Measurements from ENCODE around the gene FLOT1.
"Not testable (repeated sequence)": the region's sequence is repeated elsewhere in the genome, so short reads cannot be mapped to it uniquely, and the experiment has no call there.

FLOT1 gene

GRCh38 chr6:30744054-30744805, 1.7 kb upstream of the FLOT1 start, which contains the start of gene IER3:
IER3 (minus strand) TSS chr6:30744547; CDS start chr6:30744518, 29 bp downstream.
- DNase-seq: peak; percentile 54 to 79 (median 66)

GRCh38 chr6:30743099-30744053, 889 bp upstream of the FLOT1 start:
- DNase-seq: peak in 1 of 4 experiments; percentile 13

GRCh38 chr6:30741789-30742315, 635 bp downstream of the FLOT1 start:
- DNase-seq: no peak

GRCh38 chr6:30741063-30741779, 1.3 kb downstream of the FLOT1 start:
- no peak for DNase-seq

- no peak for DNase-seq
Observed at GRCh38 chr6:30740540-30740870, 2.0 kb downstream of the FLOT1 start.

GRCh38 chr6:30738532-30738931, 4.0 kb downstream of the FLOT1 start:
- no peak for DNase-seq

GRCh38 chr6:30735668-30736314, 6.7 kb downstream of the FLOT1 start:
- DNase-seq: no peak

- no peak for DNase-seq
Observed at GRCh38 chr6:30732237-30732943, 10.1 kb downstream of the FLOT1 start.

GRCh38 chr6:30730601-30731435, 11.7 kb downstream of the FLOT1 start:
- DNase-seq: peak; percentile 55 to 77 (median 68)

- DNase-seq: no peak
Observed at GRCh38 chr6:30727920-30728553, 14.4 kb downstream of the FLOT1 start.

GRCh38 chr6:30726506-30727413, 15.7 kb downstream of the FLOT1 start:
- DNase-seq: no peak

- DNase-seq: no peak
Observed at GRCh38 chr6:30725713-30726505, 16.6 kb downstream of the FLOT1 start.

- no peak for DNase-seq
Observed at GRCh38 chr6:30724906-30725667, 17.4 kb downstream of the FLOT1 start.

- not testable (repeated sequence) for DNase-seq
Observed at GRCh38 chr6:30723843-30724741, 18.4 kb downstream of the FLOT1 start.

GRCh38 chr6:30723159-30723842, 19.2 kb downstream of the FLOT1 start:
- DNase-seq: not testable (repeated sequence)
